Astrocyte (in vitro differentiated cells and primary cell): ENCODE measurements around the gene GPRC5A. TPM values are rescaled to one million over a fixed set of nuclear protein-coding genes. Genes with fewer than 3 reads are reported as not detected.

Experiments
- DNase-seq: peaks from one replicate; pipeline ENCODE4 v3.0.0-alpha.2; 2010; ENCODE audit warnings: low read depth
- FAIRE-seq: peaks from 2 replicates; lab custom pipeline; 2011; peaks lifted over from hg19 to GRCh38; lab: Jason Lieb, UNC
- H2AFZ ChIP-seq: 2 replicates; pipeline ENCODE4 v1.6.0; 2012; ENCODE audit warnings: low read depth, low read length, inconsistent platforms
- H3K27ac ChIP-seq: 2 replicates; pipeline ENCODE4 v1.5.1; 2011; ENCODE audit warnings: low read depth, low read length, inconsistent platforms
- H3K27me3 ChIP-seq: 2 replicates; pipeline ENCODE4 v1.6.0; 2011; ENCODE audit warnings: low read length, inconsistent platforms; ENCODE audit not compliant: insufficient read depth
- H3K36me3 ChIP-seq: 2 replicates; pipeline ENCODE4 v1.5.1; 2011; ENCODE audit warnings: low read length, inconsistent platforms; ENCODE audit not compliant: insufficient read depth
- H3K4me1 ChIP-seq: 2 replicates; pipeline ENCODE4 v1.5.1; 2011; ENCODE audit warnings: low read length, inconsistent platforms; ENCODE audit not compliant: insufficient read depth
- H3K4me2 ChIP-seq: 2 replicates; pipeline ENCODE4 v1.6.0; 2012; ENCODE audit warnings: low read length, inconsistent platforms
- H3K4me3 ChIP-seq: 2 replicates; pipeline ENCODE4 v1.5.1; 2011; ENCODE audit warnings: low read depth, mild to moderate bottlenecking, low read length, inconsistent platforms; ENCODE audit not compliant: insufficient read depth
- H3K79me2 ChIP-seq: 2 replicates; pipeline ENCODE4 v1.6.0; 2012; ENCODE audit warnings: mild to moderate bottlenecking, low read length, inconsistent platforms; ENCODE audit not compliant: insufficient read depth
- H3K9ac ChIP-seq: 2 replicates; pipeline ENCODE4 v1.6.0; 2012; ENCODE audit warnings: mild to moderate bottlenecking, low read length, inconsistent platforms
- H3K9me3 ChIP-seq: 2 replicates; pipeline ENCODE4 v1.5.1; 2012; ENCODE audit warnings: low read depth, mild to moderate bottlenecking, low read length, inconsistent platforms; ENCODE audit not compliant: insufficient read depth
- H4K20me1 ChIP-seq: 2 replicates; pipeline ENCODE4 v1.6.0; 2012; ENCODE audit warnings: low read length, inconsistent platforms; ENCODE audit not compliant: insufficient read depth
- H3K27ac Mint-ChIP-seq: one replicate; pipeline ENCODE4 v1.8.0; 2021; ENCODE audit warnings: mild to moderate bottlenecking, mixed read lengths; ENCODE audit not compliant: unreplicated experiment
- H3K27me3 Mint-ChIP-seq: one replicate; pipeline ENCODE4 v1.8.0; 2021; ENCODE audit warnings: low read depth, mixed read lengths; ENCODE audit not compliant: unreplicated experiment
- H3K36me3 Mint-ChIP-seq: one replicate; pipeline ENCODE4 v1.8.0; 2021; ENCODE audit warnings: low read depth, mixed read lengths; ENCODE audit not compliant: unreplicated experiment
- H3K4me1 Mint-ChIP-seq: one replicate; pipeline ENCODE4 v1.8.0; 2021; ENCODE audit warnings: low read depth, mixed read lengths; ENCODE audit not compliant: unreplicated experiment
- H3K4me3 Mint-ChIP-seq: one replicate; pipeline ENCODE4 v1.8.0; 2021; ENCODE audit warnings: mild to moderate bottlenecking, moderate library complexity, mixed read lengths; ENCODE audit not compliant: unreplicated experiment
- H3K9me3 Mint-ChIP-seq: one replicate; pipeline ENCODE4 v1.8.0; 2021; ENCODE audit warnings: mild to moderate bottlenecking, mixed read lengths; ENCODE audit not compliant: unreplicated experiment
- CTCF ChIP-seq: IDR thresholded peaks from 2 replicates; pipeline ENCODE4 v1.5.1; 2011; ENCODE audit warnings: low read depth, mild to moderate bottlenecking, inconsistent platforms, low read length, moderate library complexity; ENCODE audit not compliant: insufficient read depth
- EZH2 ChIP-seq: IDR thresholded peaks from 2 replicates; pipeline ENCODE4 v1.6.1; 2012; ENCODE audit warnings: mild to moderate bottlenecking, low read length, inconsistent platforms; ENCODE audit not compliant: insufficient read depth
- total RNA-seq: library from RNA; stranded (reverse); gene quantifications from 2 replicates; pipeline ENCODE4 v1.2.1, GENCODE V29; 2021

The GPRC5A gene
- total RNA-seq, 1 donor from 2014 or later, result 12.5 TPM

GRCh38 chr12:12927211-12928079, 36.1 kb downstream of the GPRC5A start:
- no peaks in the 10 kb centered on the region for H3K79me2 ChIP-seq
- H3K27ac ChIP-seq, result peak overlapping the region; percentile 51
- H4K20me1 ChIP-seq, result no peaks in the 10 kb centered on the region
- H3K9me3 ChIP-seq, result no peaks in the 10 kb centered on the region
- peak overlapping the region; percentile 60 for H2AFZ ChIP-seq
- Mint-ChIP-seq H3K4me1 (peaks cover 7% of the 10 kb centered on the region), H3K4me3 (no peak overlapping the region), H3K9me3 (no peaks in the 10 kb centered on the region), H3K27ac (no peak overlapping the region), H3K36me3 (no peaks in the 10 kb centered on the region), H3K27me3 (no peaks in the 10 kb centered on the region)
- no peaks in the 10 kb centered on the region for H3K36me3 ChIP-seq
- H3K4me3 ChIP-seq, result peak overlapping the region; percentile 55
- TF ChIP-seq CTCF, result no peak
- no peak for TF ChIP-seq EZH2
- FAIRE-seq (no peak), DNase-seq (no peak)
- H3K4me1 ChIP-seq, result peaks cover 8% of the 10 kb centered on the region
- H3K4me2 ChIP-seq, result peak overlapping the region; percentile 72
- no peaks in the 10 kb centered on the region for H3K27me3 ChIP-seq
- H3K9ac ChIP-seq, result peak overlapping the region; percentile 72

GRCh38 chr12:12929696-12930095, 38.3 kb downstream of the GPRC5A start:
- no peak for FAIRE-seq
- Histone ChIP-seq H3K9ac (no peak overlapping the region), H4K20me1 (no peaks in the 10 kb centered on the region), H3K36me3 (no peaks in the 10 kb centered on the region), H3K27me3 (no peaks in the 10 kb centered on the region), H3K4me2 (no peak overlapping the region), H3K4me1 (peaks cover 8% of the 10 kb centered on the region), H2AFZ (no peak overlapping the region), H3K4me3 (no peak overlapping the region), H3K9me3 (no peaks in the 10 kb centered on the region), H3K27ac (no peak overlapping the region), H3K79me2 (no peaks in the 10 kb centered on the region)
- no peak overlapping the region for H3K27ac Mint-ChIP-seq
- H3K9me3 Mint-ChIP-seq, result no peaks in the 10 kb centered on the region
- no peak overlapping the region for H3K4me3 Mint-ChIP-seq
- TF ChIP-seq EZH2, result no peak
- no peak for TF ChIP-seq CTCF
- no peaks in the 10 kb centered on the region for H3K36me3 Mint-ChIP-seq
- no peak for DNase-seq
- peaks cover 7% of the 10 kb centered on the region for H3K4me1 Mint-ChIP-seq
- peaks cover 2% of the 10 kb centered on the region for H3K27me3 Mint-ChIP-seq

- Histone ChIP-seq H4K20me1 (no peaks in the 10 kb centered on the region), H3K36me3 (no peaks in the 10 kb centered on the region), H3K4me3 (no peak overlapping the region), H3K9me3 (no peaks in the 10 kb centered on the region), H3K79me2 (no peaks in the 10 kb centered on the region), H3K9ac (no peak overlapping the region), H3K4me2 (no peak overlapping the region), H3K27me3 (no peaks in the 10 kb centered on the region), H3K4me1 (peaks cover 8% of the 10 kb centered on the region), H3K27ac (no peak overlapping the region), H2AFZ (no peak overlapping the region)
- Mint-ChIP-seq H3K27ac (no peak overlapping the region), H3K36me3 (no peaks in the 10 kb centered on the region), H3K27me3 (peaks cover 2% of the 10 kb centered on the region), H3K9me3 (no peaks in the 10 kb centered on the region), H3K4me1 (peaks cover 7% of the 10 kb centered on the region), H3K4me3 (no peak overlapping the region)
- no peak for FAIRE-seq
- TF ChIP-seq CTCF, result no peak
- TF ChIP-seq EZH2, result no peak
- DNase-seq, result no peak
These were observed 39.4 kb downstream of the GPRC5A start for GRCh38 chr12:12930633-12931219.
